ENCODE measurements around the gene NAGLU.

DNA sequence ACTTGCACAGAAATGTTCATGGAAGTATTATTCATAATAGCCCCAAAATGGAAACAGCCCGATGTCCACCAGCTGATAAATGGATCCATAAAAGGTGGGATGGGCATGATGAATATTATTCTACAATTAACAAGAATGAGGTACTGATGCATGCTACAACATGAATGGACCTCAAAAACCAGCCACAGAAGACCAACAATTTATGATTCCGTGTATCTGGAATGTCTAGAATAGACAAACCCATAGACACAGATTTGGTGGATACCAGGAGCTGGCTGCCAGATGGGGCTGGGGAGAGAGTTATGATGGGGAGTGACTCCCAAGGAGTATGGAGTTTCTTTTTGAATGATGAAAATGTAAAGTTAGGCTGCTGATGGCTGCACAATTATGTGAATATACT lies 10.8 kb upstream of the NAGLU start:
- TF ChIP-seq EZH2 (IDR thresholded peaks at IDR 0.05; ENCODE audit: insufficient read depth, poor library complexity, severe bottlenecking), result no peak
- no peak for TF ChIP-seq EZH2phosphoT487 (IDR thresholded peaks at IDR 0.05; ENCODE audit: insufficient read depth, low read depth)

All from GM23248 (cell line).